HL-60 (cell line): ENCODE measurements around the gene RAD51.
"Not testable (repeated sequence)": the region's sequence is repeated elsewhere in the genome, so short reads cannot be mapped to it uniquely, and the experiment has no call there.

Experiments used
- DNase-seq, 2 experiments: peaks; one replicate each; pipeline ENCODE4 v3.0.0-alpha.2; 2010 to 2020; ENCODE audit warnings: low read depth in 1 of 2, low spot score in 1 of 2
- H3K27ac ChIP-seq: fragments of 250-450 bp; sonication (Bioruptor Pico); replicated peaks from 2 replicates; pipeline ENCODE4 v1.5.1; 2020; ENCODE audit warnings: mild to moderate bottlenecking, moderate library complexity
- H3K27me3 ChIP-seq: fragments of 250-450 bp; sonication (Bioruptor Pico); 2 replicates; pipeline ENCODE4 v1.5.1; 2021; ENCODE audit warnings: mild to moderate bottlenecking, moderate library complexity; ENCODE audit not compliant: insufficient read depth, poor library complexity, severe bottlenecking
- H3K4me3 ChIP-seq: replicated peaks from 2 replicates; pipeline ENCODE4 v1.5.1; 2011; ENCODE audit warnings: mild to moderate bottlenecking, control low read depth, low read length; ENCODE audit not compliant: insufficient read depth
- GABPA ChIP-seq: IDR thresholded peaks from 2 replicates; pipeline ENCODE4 v1.6.1; 2012; ENCODE audit warnings: low read depth
- POLR2AphosphoS5 ChIP-seq: IDR thresholded peaks from 2 replicates; pipeline ENCODE4 v1.6.1; 2012; ENCODE audit warnings: low read depth
- REST ChIP-seq: IDR thresholded peaks from 2 replicates; pipeline ENCODE4 v1.6.1; 2012; ENCODE audit warnings: low read depth; ENCODE audit not compliant: insufficient replicate concordance
- SPI1 ChIP-seq: IDR thresholded peaks from 2 replicates; pipeline ENCODE4 v1.6.1; 2012; ENCODE audit warnings: low read depth, mild to moderate bottlenecking, borderline replicate concordance
- TF ChIP-seq, protein P1 (sequence below): IDR thresholded peaks from one replicate; pipeline ENCODE4 v1.5.1; 2011; ENCODE audit warnings: low read length, control low read depth, inconsistent platforms; ENCODE audit not compliant: insufficient read depth

RAD51 gene

GRCh38 chr15:40660686-40661085 is 34.3 kb upstream of the RAD51 start:
- no peak for TF ChIP-seq GABPA
- no peak for TF ChIP-seq REST
- TF ChIP-seq, protein P1, sequence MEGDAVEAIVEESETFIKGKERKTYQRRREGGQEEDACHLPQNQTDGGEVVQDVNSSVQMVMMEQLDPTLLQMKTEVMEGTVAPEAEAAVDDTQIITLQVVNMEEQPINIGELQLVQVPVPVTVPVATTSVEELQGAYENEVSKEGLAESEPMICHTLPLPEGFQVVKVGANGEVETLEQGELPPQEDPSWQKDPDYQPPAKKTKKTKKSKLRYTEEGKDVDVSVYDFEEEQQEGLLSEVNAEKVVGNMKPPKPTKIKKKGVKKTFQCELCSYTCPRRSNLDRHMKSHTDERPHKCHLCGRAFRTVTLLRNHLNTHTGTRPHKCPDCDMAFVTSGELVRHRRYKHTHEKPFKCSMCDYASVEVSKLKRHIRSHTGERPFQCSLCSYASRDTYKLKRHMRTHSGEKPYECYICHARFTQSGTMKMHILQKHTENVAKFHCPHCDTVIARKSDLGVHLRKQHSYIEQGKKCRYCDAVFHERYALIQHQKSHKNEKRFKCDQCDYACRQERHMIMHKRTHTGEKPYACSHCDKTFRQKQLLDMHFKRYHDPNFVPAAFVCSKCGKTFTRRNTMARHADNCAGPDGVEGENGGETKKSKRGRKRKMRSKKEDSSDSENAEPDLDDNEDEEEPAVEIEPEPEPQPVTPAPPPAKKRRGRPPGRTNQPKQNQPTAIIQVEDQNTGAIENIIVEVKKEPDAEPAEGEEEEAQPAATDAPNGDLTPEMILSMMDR, result no peak
- TF ChIP-seq SPI1, result no peak
- no peak for TF ChIP-seq POLR2AphosphoS5
- Histone ChIP-seq H3K27ac (no peak overlapping the region), H3K27me3 (no peaks in the 10 kb centered on the region), H3K4me3 (no peak overlapping the region)
- no peak for DNase-seq

DNA sequence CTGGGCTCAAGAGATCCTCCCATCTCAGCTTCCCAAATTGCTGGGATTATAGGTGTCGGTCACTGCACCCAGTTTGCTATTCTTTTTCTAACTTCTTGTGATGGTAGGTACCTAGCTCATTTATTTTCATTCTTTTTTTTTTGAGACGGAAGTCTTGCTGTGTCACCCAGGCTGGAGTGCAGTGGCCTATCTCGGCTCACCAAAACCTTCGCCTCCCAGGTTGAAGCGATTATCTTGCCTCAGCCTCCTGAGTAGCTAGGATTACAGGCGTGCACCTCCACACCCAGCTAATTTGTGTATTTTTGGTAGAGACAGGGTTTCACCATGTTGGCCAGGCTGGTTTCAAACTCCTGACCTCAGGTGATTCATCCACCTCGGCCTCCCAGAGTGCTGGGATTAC is 30.1 kb upstream of the RAD51 start:
- TF ChIP-seq REST (no peak), SPI1 (no peak), POLR2AphosphoS5 (no peak), GABPA (no peak)
- TF ChIP-seq, protein P1, result no peak
- Histone ChIP-seq H3K27ac (no peak overlapping the region), H3K4me3 (no peak overlapping the region), H3K27me3 (no peaks in the 10 kb centered on the region)
- DNase-seq, result no peak

DNA sequence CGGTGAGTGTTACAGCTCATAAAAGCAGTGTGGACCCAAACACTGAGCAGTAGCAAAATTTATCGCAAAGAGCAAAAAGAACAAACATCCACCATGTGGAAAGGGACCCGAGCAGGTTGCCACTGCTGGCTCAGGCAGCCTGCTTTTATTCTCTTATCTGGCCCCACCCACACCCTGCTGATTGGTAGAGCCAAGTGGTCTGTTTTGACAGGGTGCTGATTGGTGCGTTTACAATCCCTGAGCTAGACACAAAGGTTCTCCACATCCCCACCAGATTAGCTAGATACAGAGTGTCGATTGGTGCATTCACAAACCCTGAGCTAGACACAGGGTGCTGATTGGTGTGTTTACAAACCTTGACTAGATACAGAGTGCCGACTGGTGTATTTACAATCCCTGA is 18.7 kb upstream of the RAD51 start:
- not testable (repeated sequence) for H3K27me3 ChIP-seq, DNase-seq, H3K27ac ChIP-seq, H3K4me3 ChIP-seq

GRCh38 chr15:40676906-40677305 is 18.1 kb upstream of the RAD51 start:
- H3K4me3 ChIP-seq, H3K27me3 ChIP-seq, DNase-seq, H3K27ac ChIP-seq: not testable (repeated sequence)

GRCh38 chr15:40680151-40680550 is 14.8 kb upstream of the RAD51 start:
- Histone ChIP-seq H3K27me3 (no peaks in the 10 kb centered on the region), H3K4me3 (no peak overlapping the region), H3K27ac (no peak overlapping the region)
- TF ChIP-seq, protein P1, result no peak
- no peak for TF ChIP-seq REST
- no peak for TF ChIP-seq SPI1
- TF ChIP-seq POLR2AphosphoS5, result no peak
- no peak for TF ChIP-seq GABPA
- no peak for DNase-seq
